HG02870 (cell line): Measurements from ENCODE around the gene CTIF.

ENCODE experiments used
- ATAC-seq: cut with Tn5 transposase; IDR thresholded peaks from one replicate; pipeline ENCODE4 v1.9.1; 2021; ENCODE audit warnings: mild to moderate bottlenecking, moderate library complexity; ENCODE audit not compliant: unreplicated experiment

The CTIF gene

DNA sequence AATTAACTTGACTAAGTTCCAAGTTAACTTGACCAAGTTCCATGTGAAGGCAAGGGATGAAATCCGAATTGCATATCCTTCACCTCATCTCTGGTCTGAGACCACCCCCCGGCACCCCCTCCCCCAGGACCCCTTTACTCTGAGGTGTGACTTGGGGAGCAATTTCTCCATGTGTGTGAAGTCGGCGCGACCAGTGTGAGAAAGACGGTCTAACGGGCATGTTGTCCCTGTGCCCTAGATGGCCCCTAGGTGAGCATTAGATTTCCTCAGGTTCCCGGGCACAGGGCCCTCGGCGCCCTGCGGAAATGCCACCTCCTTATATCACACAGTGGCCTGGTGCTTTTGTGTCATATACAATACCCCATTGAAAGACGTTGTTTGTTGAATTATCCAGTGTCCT lies 137.1 kb downstream of the CTIF start:
- no peak for ATAC-seq

DNA sequence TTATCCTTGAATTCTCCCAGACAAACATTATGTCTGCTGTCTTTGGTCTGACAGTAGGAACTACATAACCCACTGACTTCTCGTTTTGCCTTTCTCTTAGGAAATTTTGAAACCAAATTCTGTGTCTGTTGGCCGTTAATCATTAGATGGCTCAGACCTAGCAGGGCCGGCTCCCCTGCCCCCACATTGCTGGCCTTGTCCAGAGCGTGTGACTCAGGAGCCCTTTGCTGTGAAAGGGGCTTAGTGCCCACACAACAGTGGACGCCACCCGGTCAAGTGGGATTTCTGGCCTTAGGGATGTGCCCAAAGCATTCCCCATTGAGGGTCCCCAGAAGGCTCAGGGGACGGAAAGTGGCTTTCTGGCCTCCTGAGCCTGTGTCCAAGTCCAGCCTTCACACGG lies 137.5 kb downstream of the CTIF start:
- ATAC-seq: no peak

DNA sequence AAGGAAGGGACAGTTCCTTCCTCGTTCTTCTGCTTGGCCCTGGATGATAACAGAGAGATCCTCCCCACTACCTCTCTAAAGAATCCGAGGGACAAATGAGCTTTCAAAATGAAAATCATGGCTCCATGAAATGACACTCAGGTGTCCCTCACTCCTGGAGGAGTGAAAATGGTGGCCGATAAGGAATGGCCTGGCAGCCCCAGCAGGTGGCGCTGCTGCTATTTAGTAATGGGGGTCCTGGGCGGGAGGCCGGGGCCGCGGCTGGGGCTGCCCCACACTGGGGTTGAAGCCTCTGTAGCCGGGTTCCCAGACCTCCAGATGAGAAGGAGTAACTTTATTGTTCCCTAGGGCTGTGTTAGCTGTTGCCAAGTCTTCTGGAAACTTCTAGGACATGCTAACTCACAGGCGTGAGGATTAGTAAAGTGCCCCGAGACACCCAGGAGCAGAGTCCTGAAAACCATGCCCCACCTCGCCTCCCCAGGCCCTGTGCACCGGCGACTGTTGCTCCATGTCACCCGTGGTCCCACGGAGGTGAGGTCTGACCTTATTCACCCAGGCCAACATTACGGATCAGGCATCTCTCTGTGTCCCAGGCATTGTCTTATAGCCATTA lies 138.0 kb downstream of the CTIF start:
- no peak for ATAC-seq

DNA sequence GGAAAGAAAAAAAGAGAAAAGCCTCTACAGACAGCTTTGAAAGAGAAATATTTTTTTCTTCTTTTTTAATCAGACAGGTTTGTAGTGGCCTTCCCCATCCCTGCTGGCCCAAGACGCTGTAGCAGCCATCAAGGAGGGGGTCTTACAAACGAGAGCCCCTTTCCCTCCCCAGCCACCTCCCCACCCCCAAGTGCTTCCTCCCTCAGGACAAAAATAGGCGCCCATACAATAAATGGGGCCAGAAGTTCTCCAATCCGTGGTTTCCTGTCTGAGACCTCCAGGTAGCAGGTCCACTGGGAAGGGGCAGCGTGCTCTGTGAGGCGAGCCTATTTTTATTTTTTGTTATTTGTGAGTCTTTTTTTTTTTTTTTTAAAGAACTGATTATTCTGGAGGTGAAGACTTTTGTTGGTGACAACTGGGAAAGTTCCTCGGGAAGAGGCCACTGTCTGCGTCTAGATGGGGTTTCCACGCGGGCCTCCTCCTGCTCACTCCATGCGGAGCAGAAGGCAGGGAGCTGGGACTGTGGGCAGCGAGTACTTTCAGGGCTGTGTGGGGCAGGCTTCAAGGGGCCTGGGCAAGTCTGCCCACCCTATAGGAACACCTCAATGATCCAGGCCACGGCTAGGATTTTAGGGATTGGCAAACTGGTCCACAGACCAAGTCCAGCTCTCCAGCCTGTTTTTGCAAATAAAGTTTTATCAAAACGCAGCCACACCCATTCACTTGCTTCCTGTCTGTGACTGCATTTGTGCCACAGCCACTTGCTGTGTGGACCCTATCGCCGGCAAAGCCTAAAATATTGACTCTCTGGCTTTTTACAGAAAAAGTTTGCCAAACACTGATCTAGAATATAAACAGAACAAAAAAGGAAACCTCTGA lies 139.6 kb downstream of the CTIF start:
- ATAC-seq: no peak

DNA sequence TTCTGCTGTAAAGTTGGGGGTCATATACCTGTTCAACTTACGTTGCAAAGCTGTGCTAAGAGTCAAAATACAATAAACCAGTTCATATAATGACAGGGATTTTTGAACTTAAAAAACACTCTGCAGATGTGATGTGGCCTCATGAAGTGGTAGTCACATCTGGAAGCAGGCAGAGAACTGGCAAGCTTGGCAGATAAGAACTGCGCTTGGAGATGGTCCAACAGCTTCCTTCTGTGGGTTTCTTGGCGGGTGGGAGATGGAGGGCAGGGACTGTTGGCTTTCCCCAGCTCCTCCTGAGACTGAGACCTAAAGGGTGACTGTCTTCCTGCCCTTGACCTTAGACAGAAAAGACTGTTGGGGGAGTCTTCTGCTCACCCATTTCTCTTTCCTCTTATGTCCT lies 140.4 kb downstream of the CTIF start:
- ATAC-seq: no peak

DNA sequence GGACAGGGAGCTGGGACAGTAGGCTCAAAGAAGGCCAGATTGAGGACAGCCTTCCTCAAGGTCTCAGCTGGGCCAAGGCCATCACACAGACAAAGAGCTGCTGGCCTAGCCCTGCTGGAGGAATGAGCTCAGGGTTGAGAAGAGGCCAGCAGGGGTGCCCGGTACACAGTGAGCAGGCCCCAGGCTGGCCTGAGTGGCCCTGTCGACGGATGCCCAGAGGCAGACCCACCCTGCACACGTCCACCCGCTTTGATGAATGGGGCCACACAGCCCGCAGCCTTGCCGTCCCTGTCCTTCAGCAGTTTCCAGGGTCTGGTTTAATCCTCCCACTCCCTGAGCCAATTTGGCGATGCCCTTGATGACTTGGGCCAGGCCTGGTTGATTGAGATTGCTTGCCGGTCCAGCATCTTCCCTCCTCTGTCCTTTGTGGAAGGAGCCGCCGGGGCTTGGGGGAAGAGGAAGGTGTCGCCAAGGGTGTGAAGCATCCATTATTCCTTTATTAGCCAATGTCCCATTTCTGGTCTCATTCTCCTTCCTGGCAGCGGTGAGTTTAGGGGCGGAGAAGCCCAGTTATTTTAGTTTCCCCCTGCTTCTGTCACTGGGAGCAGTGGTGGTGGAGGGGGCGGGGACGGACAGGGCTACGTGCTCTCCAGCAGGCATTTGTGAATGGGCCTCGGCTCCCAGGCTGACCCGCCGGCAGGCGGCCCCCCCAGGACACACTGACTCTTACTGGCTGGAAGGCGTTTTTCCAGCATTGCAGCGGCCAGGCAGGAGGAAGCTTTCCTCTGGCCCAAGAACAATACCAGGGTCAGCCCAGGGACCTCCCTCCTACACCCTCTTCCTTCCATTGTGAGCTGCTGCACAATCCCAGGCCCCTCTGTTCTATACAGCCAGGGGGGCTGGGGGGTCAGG lies 141.8 kb downstream of the CTIF start:
- ATAC-seq: no peak

DNA sequence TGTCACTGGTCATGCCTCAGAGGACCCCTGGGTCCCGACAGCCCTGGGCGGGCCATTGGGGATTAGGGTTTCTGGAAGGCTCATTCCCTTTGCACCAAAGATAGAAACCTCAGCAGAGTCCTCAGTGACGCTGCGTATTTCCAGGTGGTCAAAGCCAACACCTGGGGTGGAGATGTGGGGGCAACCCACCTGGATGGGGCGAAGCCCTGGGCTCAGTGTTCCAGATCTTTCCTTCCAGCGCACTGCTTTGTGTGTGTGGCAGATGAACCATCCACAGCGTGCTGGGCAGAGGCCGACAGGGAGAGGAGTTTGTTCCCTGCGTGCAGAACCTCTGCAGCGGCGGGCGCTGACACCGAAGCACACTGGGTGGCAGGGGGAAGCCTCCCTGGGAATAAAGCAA lies 143.9 kb downstream of the CTIF start:
- no peak for ATAC-seq

DNA sequence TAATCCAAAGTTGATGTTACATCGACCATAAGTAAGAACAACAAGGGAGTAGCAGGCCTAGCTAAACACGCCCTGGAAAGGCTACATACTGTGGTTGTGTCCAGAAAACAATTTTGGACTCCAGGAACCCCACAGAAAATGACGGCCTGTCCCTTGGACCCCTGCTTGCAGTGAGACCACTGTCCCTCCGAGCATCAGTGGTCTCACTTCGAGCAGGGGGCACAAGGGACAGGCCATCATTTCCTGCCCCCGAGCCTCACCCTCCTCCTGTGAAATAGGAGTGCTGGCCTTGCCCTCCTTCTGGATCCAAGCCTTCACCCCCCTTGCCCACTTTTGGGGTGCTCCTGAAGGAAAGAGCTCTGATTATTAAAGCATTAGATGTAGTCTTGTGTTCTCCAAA lies 144.4 kb downstream of the CTIF start:
- no peak for ATAC-seq

DNA sequence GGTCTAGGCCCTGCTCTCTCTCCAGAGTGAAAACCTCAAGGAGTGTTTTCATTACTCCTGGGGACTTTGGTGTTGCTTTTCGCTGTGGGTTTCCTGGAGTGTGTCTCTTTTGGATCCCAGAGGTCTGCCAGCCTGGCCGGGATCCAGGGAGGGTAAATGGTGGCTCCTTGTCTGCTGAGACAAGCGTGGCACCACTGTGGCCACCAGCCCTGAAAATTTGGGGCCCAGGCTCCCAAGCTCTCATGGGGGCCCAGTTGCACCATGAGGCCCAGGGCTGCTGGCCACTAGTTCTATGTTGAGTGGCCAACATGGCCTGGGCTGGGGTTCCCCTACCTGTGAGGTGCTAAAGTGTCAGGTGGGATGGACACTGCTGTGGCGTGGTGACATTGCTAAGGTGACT lies 144.8 kb downstream of the CTIF start:
- ATAC-seq: no peak

DNA sequence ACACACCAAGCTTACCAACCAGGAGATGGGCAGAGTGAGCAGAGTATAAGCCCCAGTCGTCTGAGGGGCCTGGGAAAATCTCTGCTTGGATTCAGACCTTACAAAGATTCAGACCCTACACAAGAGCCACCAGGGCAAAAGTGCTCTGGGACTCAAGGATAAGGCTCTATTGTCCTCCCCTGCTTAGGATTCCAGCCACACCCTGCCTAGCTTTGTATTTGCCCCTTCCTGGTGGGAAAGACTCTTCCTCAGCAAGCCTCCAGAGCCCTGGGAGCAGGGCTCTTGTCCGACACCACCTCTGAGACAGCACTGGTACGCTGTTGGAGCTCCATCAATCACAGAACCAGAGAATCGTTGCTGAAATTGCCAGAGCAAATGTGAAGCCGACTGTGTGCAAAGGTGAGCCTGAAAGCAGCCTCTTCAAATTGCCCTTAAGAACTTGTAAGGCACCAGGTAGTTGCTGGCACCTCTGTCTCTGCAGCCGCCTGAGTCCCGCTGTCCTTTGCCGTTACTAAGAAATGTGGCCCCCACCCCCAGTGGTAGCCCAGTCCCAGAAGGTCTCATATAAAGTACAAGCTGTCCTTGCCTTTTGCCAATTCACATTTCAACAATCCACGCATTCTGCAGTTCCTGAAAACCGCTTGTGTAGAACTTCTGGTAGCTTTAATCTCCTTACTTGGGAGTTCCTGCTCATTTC lies 148.7 kb downstream of the CTIF start:
- no peak for ATAC-seq

DNA sequence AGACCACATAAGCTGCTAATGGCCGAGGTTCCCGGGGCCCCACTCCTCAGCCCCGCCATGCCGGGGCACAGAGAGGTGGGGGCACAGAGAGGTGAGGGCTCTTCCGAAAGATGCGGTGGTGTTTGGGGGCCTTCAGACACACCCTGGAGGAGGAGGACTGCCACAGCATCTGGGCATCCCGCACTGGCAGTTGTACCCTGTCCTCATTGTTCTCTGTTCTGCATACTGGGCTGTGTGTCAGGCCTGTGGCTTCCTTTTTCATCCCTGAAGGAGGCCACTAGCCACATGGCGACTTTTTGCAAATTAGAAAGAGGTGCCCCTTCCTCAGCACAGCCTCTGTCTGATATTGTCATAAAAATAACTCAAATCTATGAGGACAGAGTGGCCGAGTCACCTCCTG lies 150.1 kb downstream of the CTIF start:
- no peak for ATAC-seq

DNA sequence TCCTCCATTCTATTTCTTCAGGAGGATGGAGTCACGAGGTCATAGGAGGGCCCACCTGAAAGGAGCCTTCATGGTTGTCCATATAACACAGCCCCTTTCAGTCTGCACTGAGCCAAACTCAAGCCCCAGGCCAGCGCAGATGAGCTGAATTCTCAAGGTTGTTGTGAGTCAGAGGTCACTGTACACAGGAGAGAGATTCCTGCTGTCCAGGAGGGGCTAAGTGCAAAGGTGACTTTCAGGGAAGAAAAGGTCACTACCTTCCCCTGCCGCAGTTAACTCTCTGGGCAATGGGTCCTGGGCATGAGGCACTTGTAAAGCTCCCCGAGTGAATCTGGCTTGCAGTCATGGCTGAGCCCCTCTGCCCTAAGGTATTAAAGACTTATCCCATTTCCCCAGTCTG lies 150.7 kb downstream of the CTIF start:
- ATAC-seq: no peak

DNA sequence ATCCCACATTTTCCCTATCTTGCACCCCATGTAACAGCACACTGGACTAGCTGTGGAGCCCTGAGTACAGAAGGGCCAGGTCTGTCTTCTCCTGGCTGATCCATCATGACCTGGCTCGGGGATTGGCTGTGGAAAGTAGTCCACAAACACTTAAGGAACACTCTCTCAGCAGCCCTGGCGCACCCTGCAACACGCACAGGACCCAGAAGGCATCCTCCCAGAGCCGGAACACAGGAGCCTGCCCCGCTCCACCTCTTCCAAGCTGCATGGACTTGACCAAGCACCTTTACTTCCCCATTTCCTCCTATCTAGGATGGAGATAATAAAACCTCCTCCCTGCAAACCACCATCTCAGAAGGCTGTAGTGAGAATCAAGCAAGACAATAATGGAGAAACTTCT lies 151.7 kb downstream of the CTIF start:
- no peak for ATAC-seq

DNA sequence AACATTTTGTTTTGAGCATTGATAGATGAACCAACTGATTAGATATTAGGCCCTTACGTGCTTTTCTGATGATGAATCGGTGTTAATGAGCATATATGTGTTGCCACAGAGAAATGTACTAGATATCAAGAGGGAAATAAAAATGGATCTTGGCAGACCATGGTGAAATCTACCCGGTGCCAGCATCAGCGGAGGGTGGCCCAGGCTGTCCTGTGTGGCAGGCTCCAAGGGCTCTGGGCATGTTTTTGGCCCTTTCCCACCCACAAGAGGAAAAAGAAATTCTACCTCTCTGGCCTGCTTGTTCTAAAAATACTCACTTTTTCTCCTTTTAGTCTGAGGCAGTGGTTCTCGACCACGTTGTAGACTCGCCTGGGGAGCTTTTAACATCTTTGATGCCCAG lies 154.2 kb downstream of the CTIF start:
- no peak for ATAC-seq

DNA sequence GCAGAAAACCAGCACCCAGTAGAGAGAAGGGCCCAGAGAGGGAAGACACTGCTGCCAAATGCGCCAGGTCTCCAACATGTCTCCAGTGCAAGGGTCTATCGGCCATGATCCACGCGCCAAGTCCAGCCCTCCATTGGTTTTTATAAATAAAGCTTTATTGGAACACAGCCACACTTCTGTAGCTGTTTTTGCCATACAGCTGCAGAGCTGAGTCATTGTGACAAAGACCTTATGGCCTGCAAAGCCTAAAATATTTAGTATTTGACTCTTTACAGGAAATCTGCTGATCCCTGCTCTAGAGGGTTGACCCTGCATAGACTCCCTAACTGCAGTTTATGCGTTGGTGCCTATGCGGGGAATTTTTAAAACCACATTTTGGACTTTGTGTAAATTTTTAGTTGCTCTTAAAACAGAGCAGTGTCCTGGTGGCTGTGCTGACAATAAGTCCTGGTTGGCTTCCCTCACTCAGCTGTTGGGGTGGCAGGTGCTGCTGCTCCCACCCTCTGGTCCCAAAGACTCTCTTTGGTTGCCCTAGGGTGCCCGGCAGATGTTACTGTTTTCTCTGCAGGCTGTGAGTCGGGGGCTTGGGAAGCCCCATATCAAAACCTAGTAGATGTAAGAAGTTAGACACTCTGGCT lies 154.9 kb downstream of the CTIF start:
- no peak for ATAC-seq

DNA sequence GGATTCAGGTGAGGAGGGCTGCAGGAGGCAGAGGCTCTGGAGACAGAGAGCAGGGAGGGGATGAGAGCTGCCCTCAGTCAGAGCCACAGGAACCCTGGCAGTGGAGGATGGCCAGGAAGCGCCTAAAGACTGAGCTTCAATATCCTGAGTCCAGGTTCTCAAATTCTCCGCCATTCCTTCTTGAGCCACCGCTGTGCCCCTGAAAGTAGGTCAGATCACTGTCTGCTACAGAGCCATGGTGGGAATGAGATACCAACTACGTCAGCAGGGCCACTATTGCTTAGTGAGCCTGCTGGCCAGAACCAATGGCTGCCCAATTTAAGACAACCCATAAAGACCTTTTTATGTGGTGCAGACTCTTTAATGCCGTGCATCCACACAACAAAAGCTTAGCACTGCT lies 155.5 kb downstream of the CTIF start:
- ATAC-seq: no peak

DNA sequence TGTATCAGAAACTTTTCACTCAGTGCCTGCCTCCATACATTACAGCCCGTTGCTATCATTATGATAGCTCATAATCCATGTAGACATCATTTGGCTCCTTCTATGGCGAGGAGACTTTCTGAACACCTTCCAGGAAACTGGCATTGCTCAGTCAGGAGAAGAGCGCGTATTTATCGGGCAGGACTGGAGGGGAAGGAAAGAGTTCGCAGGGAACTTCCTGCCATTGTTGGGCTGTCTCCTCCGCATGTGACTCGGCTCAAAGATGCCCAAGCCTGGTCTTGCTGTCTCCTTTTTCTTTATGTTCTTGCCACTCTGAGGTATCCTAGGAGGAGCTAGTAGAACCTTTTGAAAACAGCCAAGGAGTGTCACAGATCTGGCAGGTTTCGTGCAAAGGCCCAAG lies 156.8 kb downstream of the CTIF start:
- no peak for ATAC-seq

DNA sequence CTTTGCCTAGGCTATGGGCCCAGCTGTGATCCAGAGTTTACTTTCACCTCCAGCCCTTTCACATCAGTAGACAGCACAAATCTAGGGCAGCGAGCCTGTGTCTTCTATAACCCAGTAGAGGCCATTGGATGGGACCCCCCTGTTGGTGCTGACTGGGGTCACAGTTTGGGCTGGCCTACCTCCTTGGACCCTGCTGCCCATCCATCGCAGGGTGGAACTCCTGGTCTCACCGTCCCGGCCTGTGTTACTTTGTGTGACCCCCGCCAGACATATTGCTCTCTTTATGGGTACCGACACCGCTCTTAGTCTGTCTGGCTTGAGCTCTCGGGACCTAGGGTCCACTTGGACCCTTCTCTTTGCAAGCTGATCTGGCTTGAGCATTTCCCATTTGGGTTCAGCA lies 157.4 kb downstream of the CTIF start:
- no peak for ATAC-seq

DNA sequence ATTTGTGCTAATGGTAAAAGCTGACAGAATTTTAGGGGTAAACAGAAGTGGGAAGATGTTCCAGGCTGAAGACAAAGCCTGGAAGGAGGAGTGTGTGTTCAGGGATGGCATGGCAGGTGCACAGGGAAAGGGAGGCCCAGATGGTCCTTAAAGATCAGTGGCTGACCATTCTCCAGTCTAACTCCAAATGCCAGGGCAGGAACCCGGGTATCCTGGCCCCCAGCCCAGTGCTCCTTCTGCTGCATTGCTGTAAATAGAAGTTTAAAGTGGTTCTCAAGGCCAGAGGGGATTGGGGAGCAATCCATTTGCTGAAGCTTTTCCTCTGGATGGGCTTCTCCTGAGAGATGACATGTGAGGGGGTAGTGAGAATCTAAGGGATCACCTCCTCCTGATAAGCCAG lies 158.6 kb downstream of the CTIF start:
- ATAC-seq: no peak

DNA sequence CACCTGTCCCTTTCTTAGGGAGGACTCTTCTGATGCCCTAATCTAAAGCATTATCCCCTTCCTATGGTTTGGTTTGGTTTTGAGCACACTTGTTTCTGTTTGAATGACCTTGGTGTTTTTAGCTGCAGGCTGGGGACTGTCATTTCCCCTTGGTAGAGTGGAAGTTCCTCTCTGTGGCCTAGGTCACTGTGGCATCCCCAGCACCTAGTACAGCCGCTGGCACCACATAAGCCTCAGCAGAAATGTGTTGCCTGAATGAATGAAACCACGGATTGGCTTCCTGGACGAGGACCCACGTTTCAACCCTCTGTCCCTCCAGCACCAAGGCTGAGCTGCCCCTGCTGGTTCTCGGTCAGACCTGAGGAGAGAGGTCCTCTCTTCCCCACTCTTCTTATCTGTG lies 159.9 kb downstream of the CTIF start:
- ATAC-seq: peak; percentile 47

DNA sequence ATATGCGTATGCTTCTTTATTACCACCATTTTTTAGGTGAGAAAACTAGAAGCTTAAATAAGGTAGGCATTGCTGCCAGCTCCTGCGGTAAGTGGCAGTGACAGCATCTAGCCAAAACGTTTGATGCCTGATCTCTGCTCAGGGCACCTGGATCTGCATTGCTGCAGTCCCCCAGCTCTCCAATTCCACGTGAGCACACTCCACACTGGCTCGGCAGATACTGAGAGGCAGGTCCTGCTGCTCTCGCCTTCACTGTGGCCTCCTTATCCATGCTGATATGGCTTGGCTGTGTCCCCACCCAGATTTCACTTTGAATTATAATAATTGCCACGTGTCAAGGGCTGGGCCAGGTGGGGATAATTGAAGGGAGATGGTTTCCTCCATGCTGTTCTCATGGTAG lies 160.9 kb downstream of the CTIF start:
- no peak for ATAC-seq
